Heart left ventricle (tissue), 16 donors: ENCODE data around the gene SPECC1L. TPM values are rescaled to one million over a fixed set of nuclear protein-coding genes. Genes with fewer than 3 reads are reported as not detected.

Experiments used
- ATAC-seq, 4 donors: fragments of 200-7000 bp; cut with Tn5 transposase; one replicate each; pipeline ENCODE4 v1.9.1; 2020 to 2022; ENCODE audit warnings: moderate library complexity in 4 of 4, mild to moderate bottlenecking in 3 of 4, moderate number of reproducible peaks in 1 of 4
- DNase-seq, 5 donors: peaks; one replicate each; pipeline ENCODE4 v3.0.0-alpha.2; 2020
- H3K27ac ChIP-seq, 12 donors: fragments of 200-600 bp; sonication (generic) in 4 of 12; one replicate each; pipeline versions ENCODE4 v1.5.0 to v1.8.0; 2016 to 2022; ENCODE audit warnings: mild to moderate bottlenecking in 2 of 12
- H3K27me3 ChIP-seq, 9 donors: fragments of 200-600 bp; sonication (generic) in 2 of 9; one replicate each; pipeline versions ENCODE4 v1.5.1 to v1.8.0; 2016 to 2022; ENCODE audit warnings: mild to moderate bottlenecking in 3 of 9
- H3K36me3 ChIP-seq, 9 donors: fragments of 200-600 bp; sonication (generic) in 2 of 9; one replicate each; pipeline versions ENCODE4 v1.5.0 to v1.8.0; 2018 to 2022; ENCODE audit warnings: mild to moderate bottlenecking in 2 of 9
- H3K4me1 ChIP-seq, 12 donors: fragments of 200-600 bp; sonication (generic) in 4 of 12; one replicate each; pipeline versions ENCODE4 v1.5.0 to v1.8.0; 2016 to 2022; ENCODE audit warnings: mild to moderate bottlenecking in 3 of 12
- H3K4me3 ChIP-seq, 12 donors: fragments of 200-600 bp; sonication (generic) in 4 of 12; one replicate each; pipeline versions ENCODE4 v1.5.0 to v1.8.0; 2017 to 2022; ENCODE audit warnings: mild to moderate bottlenecking in 9 of 12, moderate library complexity in 4 of 12
- H3K9me3 ChIP-seq, 12 donors: fragments of 200-600 bp; sonication (generic) in 4 of 12; one replicate each; pipeline versions ENCODE4 v1.5.0 to v1.8.0; 2016 to 2022; ENCODE audit warnings: mild to moderate bottlenecking in 1 of 12
- CTCF ChIP-seq, 12 donors: fragments of 200-600 bp; sonication (generic) in 4 of 12; IDR thresholded peaks; one replicate each; pipeline versions ENCODE4 v1.5.0 to v1.8.0; 2018 to 2022; ENCODE audit warnings: antibody characterized with exemption in 12 of 12, mild to moderate bottlenecking in 5 of 12
- POLR2A ChIP-seq, 2 donors: fragments of 450-650 bp; IDR thresholded peaks; one replicate each; pipeline ENCODE4 v1.6.1; 2017; ENCODE audit warnings: antibody characterized with exemption in 2 of 2, mild to moderate bottlenecking in 2 of 2, moderate library complexity in 2 of 2
- WGBS, 4 donors: extraction: QIAGEN DNeasy Blood & Tissue Kit in 2 of 4; methylation state at CpG; one replicate each; pipeline versions ENCODE4 v1.1.5 to v1.1.7; 2013 to 2018; 5-methylcytosine and 5-hydroxymethylcytosine counted together
- intact Hi-C, 10 donors: fragments of 100-400 bp; cut with DNase I; formaldehyde crosslinking; loops; one replicate each; pipeline versions ENCODE4 v1.11.1 to v1.14.2; 2022
- polyA plus RNA-seq, 2 donors: library from polyadenylated mRNA; stranded (reverse); fragments of 200-250 nt; gene quantifications; one replicate each; pipeline ENCODE4 v1.2.3, GENCODE V29; 2013
- total RNA-seq, 9 donors: library from RNA; depleted of rRNA in 2 of 9; stranded (reverse); fragments of >200 nt in 2 of 9; fragmentation: NEBNext Ultra II Directional in 3 of 9; extraction: Animal tissue kit (Norgen Biotek cat#: 25700) in 3 of 9; gene quantifications; one replicate each; pipeline versions ENCODE4 v1.1.0 to v1.2.4, GENCODE V29; 2016 to 2023
- donor health status: ischemic (EF 13 %, LVEDD 7.1; RV severe dilation, severe dysfunction).
- donor health status: healthy with polysubstance abuse.
- donor health status: DM: no; HTN: yes; CAD: no.
- donor health status: DM: no; HTN: no; CAD: no.
- donor health status: ischemic (EF 25% LVEDD 6.9; RV normal size, moderate dysfunction).
- donor health status: ischemic (EF 25% LVEDD 5.7; RV mildly dilated, moderate dysfunction).
- donor health status: healthy.
- donor health status: DM: yes; HTN: yes; CAD: no.
- donor health status: ischemic (EF 35%, LVEDD 5.7; RV mildly dilated, moderate dysfunction).
- donor health status: nonischemic (EF 11% LVEDD 7.7; RV severe dilation, severe dysfunction).
- donor health status: DM: yes; HTN: yes; CAD: no.
- donor health status: PGD.
- donor health status: ischemic (EF 29% LVEDD 5.4; RV normal size, mild dysfunction).
- donor health status: nonischemic (EF 23%, LVEDD 6.1; RV moderate dilation, normal function).

Gene SPECC1L
- total and polyA plus RNA-seq, 11 donors = 9.8 to 65.3 (median 38.9) TPM

- intact Hi-C loops = no loop called here
- Histone ChIP-seq H3K9me3 (no peaks in the 10 kb centered on the region), H3K27ac (no peak overlapping the region), H3K4me3 (no peak overlapping the region), H3K36me3 (peaks cover 0 to 40% (median 25%) of the 10 kb centered on the region in 9 donors), H3K27me3 (no peaks in the 10 kb centered on the region), H3K4me1 (peaks cover 10 to 70% (median 49%) of the 10 kb centered on the region in 12 donors)
- WGBS, 4 donors = 70 to 86% (median 78%) methylated on average over 2 of the region's 2 CpGs
- no peak for DNase-seq
- no peak for ATAC-seq
- no peak for TF ChIP-seq POLR2A (IDR thresholded peaks at IDR 0.05)
- TF ChIP-seq CTCF (IDR thresholded peaks at IDR 0.05) = no peak
Measured at GRCh38 chr22:24394254-24394653, 123.6 kb downstream of the SPECC1L start.

- Histone ChIP-seq H3K36me3 (peaks cover 0 to 44% (median 25%) of the 10 kb centered on the region in 9 donors), H3K9me3 (no peaks in the 10 kb centered on the region), H3K27me3 (no peaks in the 10 kb centered on the region), H3K4me3 (no peak overlapping the region), H3K4me1 (peaks cover 0 to 58% (median 49%) of the 10 kb centered on the region in 12 donors), H3K27ac (no peak overlapping the region)
- ATAC-seq (no peak), DNase-seq (no peak)
- intact Hi-C loops = no loop called here
- TF ChIP-seq POLR2A (IDR thresholded peaks at IDR 0.05) = no peak
- no peak for TF ChIP-seq CTCF (IDR thresholded peaks at IDR 0.05)
Measured at GRCh38 chr22:24398409-24398808, 127.8 kb downstream of the SPECC1L start.

GRCh38 chr22:24400034-24400725 is 129.5 kb downstream of the SPECC1L start:
- 83 to 85% (median 85%) methylated on average over 8 of the region's 8 CpGs for WGBS, 4 donors
- no peaks in the 10 kb centered on the region for H3K9me3 ChIP-seq
- intact Hi-C loops = loop anchor here in 2 of 10 donors (5.0 to 10.0 kb wide), 2 partner anchors 65 to 73 kb away; no protein-coding TSS in a partner anchor
- no peak for DNase-seq
- no peak for ATAC-seq
- H3K27ac ChIP-seq = peak overlapping the region in 6 of 12 donors; percentile 49 to 93 (median 80)
- H3K4me3 ChIP-seq = no peak overlapping the region
- no peak for TF ChIP-seq POLR2A (IDR thresholded peaks at IDR 0.05)
- peaks cover 0 to 61% (median 51%) of the 10 kb centered on the region in 12 donors for H3K4me1 ChIP-seq
- H3K36me3 ChIP-seq = peaks cover 0 to 44% (median 29%) of the 10 kb centered on the region in 9 donors
- H3K27me3 ChIP-seq = no peaks in the 10 kb centered on the region

GRCh38 chr22:24400726-24401596 is 130.3 kb downstream of the SPECC1L start:
- peaks cover 0 to 64% (median 52%) of the 10 kb centered on the region in 12 donors for H3K4me1 ChIP-seq
- TF ChIP-seq CTCF (IDR thresholded peaks at IDR 0.05) = no peak
- TF ChIP-seq POLR2A (IDR thresholded peaks at IDR 0.05) = no peak
- H3K36me3 ChIP-seq = peaks cover 0 to 43% (median 22%) of the 10 kb centered on the region in 9 donors
- peak overlapping the region in 2 of 12 donors; percentile 4 to 32 for H3K4me3 ChIP-seq
- no peaks in the 10 kb centered on the region for H3K27me3 ChIP-seq
- DNase-seq = peak in 1 of 5 donors; percentile 24
- peak in 3 of 4 donors; percentile 27 to 35 (median 28) for ATAC-seq
- intact Hi-C loops = loop anchor here in 2 of 10 donors (5.0 to 10.0 kb wide), 2 partner anchors 66 to 74 kb away; no protein-coding TSS in a partner anchor
- no peaks in the 10 kb centered on the region for H3K9me3 ChIP-seq
- 53 to 69% (median 59%) methylated on average over 9 of the region's 9 CpGs for WGBS, 4 donors
- peak overlapping the region in 11 of 12 donors; percentile 39 to 93 (median 79) for H3K27ac ChIP-seq
